ENCODE measurements around the gene ARID5B.

GRCh38 chr10:61935077-61935476 lies 33.6 kb downstream of the ARID5B start:
- no peak for TF ChIP-seq CTCF (tag by site-specific recombination; IDR thresholded peaks at IDR 0.05)
- no peak for TF ChIP-seq ZBTB49 (tag by site-specific recombination; IDR thresholded peaks at IDR 0.05; ENCODE audit: low read depth)
- no peak for TF ChIP-seq ZNF621 (tag by site-specific recombination; IDR thresholded peaks at IDR 0.05)
- TF ChIP-seq ZNF121 (tag by site-specific recombination; IDR thresholded peaks at IDR 0.05) = no peak
- TF ChIP-seq ZNF707 (tag by site-specific recombination; IDR thresholded peaks at IDR 0.05) = no peak
- TF ChIP-seq, protein P1, sequence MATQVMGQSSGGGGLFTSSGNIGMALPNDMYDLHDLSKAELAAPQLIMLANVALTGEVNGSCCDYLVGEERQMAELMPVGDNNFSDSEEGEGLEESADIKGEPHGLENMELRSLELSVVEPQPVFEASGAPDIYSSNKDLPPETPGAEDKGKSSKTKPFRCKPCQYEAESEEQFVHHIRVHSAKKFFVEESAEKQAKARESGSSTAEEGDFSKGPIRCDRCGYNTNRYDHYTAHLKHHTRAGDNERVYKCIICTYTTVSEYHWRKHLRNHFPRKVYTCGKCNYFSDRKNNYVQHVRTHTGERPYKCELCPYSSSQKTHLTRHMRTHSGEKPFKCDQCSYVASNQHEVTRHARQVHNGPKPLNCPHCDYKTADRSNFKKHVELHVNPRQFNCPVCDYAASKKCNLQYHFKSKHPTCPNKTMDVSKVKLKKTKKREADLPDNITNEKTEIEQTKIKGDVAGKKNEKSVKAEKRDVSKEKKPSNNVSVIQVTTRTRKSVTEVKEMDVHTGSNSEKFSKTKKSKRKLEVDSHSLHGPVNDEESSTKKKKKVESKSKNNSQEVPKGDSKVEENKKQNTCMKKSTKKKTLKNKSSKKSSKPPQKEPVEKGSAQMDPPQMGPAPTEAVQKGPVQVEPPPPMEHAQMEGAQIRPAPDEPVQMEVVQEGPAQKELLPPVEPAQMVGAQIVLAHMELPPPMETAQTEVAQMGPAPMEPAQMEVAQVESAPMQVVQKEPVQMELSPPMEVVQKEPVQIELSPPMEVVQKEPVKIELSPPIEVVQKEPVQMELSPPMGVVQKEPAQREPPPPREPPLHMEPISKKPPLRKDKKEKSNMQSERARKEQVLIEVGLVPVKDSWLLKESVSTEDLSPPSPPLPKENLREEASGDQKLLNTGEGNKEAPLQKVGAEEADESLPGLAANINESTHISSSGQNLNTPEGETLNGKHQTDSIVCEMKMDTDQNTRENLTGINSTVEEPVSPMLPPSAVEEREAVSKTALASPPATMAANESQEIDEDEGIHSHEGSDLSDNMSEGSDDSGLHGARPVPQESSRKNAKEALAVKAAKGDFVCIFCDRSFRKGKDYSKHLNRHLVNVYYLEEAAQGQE (tag by site-specific recombination; IDR thresholded peaks at IDR 0.05) = no peak
- TF ChIP-seq, protein P2, sequence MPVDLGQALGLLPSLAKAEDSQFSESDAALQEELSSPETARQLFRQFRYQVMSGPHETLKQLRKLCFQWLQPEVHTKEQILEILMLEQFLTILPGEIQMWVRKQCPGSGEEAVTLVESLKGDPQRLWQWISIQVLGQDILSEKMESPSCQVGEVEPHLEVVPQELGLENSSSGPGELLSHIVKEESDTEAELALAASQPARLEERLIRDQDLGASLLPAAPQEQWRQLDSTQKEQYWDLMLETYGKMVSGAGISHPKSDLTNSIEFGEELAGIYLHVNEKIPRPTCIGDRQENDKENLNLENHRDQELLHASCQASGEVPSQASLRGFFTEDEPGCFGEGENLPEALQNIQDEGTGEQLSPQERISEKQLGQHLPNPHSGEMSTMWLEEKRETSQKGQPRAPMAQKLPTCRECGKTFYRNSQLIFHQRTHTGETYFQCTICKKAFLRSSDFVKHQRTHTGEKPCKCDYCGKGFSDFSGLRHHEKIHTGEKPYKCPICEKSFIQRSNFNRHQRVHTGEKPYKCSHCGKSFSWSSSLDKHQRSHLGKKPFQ (tag by site-specific recombination; IDR thresholded peaks at IDR 0.05) = no peak
- no peak for TF ChIP-seq HOXD13 (CRISPR knock-in tag; IDR thresholded peaks at IDR 0.05; ENCODE audit: borderline replicate concordance)
- TF ChIP-seq ZNF292 (tag by site-specific recombination; IDR thresholded peaks at IDR 0.05; ENCODE audit: borderline replicate concordance, low read depth) = no peak
- TF ChIP-seq ZNF274 (IDR thresholded peaks at IDR 0.05; ENCODE audit: low read length) = no peak
- no peak for TF ChIP-seq ZNF274 (tag by site-specific recombination; IDR thresholded peaks at IDR 0.05; ENCODE audit: borderline replicate concordance)
- no peak for TF ChIP-seq ZNF704 (tag by site-specific recombination; IDR thresholded peaks at IDR 0.05)
- no peak for TF ChIP-seq ZNF138 (tag by site-specific recombination; IDR thresholded peaks at IDR 0.05; ENCODE audit: borderline replicate concordance)
- no peak for TF ChIP-seq ZNF549 (tag by site-specific recombination; IDR thresholded peaks at IDR 0.05)

Data from HEK293 (cell line).